AG08396 (cell line): ENCODE measurements around the gene RRM2.
"Not testable (repeated sequence)": the region's sequence is repeated elsewhere in the genome, so short reads cannot be mapped to it uniquely, and the experiment has no call there.

Experiments
- DNase-seq: peaks from one replicate; pipeline ENCODE4 v3.0.0; 2012; ENCODE audit warnings: low spot score, mixed read lengths

RRM2 gene

GRCh38 chr2:10132596-10132995 lies 10.1 kb downstream of the RRM2 start:
- no peak for DNase-seq

GRCh38 chr2:10132996-10133647 lies 10.6 kb downstream of the RRM2 start:
- DNase-seq: no peak

DNA sequence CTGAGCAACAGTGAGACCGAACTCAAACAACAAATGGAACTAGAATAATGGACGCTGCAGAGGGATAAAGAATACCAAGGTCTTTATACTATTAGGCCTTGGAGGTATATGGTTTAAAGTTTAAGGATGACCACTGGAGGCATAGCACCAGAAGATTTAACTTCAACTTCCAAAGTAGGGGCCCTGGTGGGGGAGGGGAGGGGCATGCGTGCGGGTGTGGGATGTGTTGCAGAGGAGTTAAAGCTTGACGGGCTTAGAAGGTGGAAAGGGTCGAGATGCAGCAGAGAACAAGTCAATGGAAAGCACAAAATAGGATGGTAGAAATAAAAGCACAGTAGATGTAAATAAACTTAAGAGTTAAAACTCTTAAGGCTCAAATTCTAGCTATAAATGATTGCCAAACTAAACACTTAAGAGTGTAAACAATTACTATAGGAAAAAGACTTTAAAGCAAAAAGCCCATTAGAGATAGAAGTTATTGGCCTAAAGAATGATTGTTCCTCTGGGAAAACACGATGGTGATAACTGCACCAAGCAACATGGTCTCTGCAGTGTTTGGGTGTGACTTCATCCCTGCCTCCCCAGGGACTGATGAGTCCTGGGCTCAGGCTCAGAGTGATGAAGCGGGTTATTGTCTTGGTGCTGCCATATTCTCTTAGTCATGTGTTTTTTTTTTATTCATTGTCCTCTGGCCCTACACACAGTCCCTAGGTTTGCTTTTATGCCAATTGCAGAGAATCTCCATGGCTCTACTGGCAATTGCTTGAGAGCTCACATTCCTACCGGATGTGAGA lies 13.0 kb downstream of the RRM2 start:
- no peak for DNase-seq

GRCh38 chr2:10136101-10136934 lies 13.8 kb downstream of the RRM2 start:
- DNase-seq: no peak

DNA sequence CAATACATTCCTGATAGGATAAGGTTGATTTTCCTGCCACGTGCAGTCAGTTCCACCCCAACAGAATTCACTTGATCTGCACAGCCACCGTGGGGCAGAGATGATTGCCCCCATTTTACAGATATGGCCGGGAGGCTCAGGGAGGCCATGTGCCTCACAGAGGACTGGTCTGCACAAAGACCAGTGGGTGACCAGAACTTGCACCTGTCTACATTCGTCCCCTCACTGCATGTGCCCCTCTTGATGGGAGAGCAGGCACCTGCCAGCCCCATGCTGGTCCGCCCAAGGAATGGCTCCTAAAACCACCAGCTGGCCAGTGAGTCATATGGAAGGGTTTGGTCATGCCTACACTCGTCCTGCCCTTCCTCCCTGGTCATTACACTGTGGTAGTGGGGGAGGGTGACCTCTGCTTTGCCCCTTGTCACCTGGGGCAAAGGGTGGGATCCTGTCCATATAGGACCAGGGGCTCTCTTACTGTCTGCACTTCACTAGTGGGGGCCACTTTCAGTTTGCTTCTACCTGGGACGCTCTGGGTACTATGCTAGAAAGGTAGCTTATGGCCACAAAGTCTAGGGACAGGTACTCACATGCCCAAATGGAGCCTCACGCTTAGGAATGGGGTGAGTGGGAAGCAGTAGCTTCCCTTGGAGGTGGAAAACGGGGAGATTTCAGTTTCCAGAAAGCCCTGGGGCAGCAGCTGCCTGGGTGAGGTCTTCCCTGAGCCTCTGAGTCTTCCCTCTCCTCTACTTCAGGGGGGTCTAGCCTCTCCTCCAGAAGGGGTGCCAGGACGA lies 14.7 kb downstream of the RRM2 start:
- DNase-seq: no peak

GRCh38 chr2:10139536-10139935 lies 17.0 kb downstream of the RRM2 start:
- no peak for DNase-seq

DNA sequence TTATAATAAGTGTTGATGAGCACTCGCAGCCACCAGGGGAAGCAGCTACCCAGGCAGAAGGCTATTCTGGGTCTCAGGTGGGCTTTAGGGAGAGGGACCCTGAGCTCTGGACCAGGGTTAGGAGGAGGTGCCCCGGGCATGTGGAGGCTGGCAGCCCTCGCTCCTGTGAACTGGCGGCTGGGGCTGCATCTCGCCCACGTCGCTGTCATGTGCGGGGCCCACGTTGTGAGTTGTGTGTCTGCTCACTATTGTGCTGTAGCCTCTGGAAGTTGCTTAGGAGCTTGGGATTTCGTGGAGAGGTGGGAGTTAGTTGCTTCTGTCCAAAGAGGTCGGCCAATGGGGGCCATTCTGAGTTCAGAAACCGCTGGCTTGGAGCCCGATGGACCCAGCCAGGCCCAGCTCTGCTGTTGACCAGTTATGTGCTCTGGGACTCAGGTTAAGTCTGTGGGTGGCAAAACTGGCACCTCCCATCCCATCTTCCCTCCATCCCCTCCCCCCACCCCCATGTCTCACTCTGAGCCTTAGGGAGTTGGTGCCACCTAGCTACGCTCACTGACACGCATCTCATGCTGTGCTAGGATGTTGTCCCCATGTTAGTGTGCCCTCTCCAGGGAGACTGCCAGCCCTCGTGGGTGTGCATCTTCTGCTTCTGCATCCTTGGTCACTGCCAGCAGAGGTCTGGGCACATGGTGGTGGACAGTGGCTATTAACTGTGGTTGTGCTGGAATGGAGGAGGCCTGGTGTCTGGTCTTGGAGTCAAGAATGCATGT lies 18.5 kb downstream of the RRM2 start:
- DNase-seq: no peak

DNA sequence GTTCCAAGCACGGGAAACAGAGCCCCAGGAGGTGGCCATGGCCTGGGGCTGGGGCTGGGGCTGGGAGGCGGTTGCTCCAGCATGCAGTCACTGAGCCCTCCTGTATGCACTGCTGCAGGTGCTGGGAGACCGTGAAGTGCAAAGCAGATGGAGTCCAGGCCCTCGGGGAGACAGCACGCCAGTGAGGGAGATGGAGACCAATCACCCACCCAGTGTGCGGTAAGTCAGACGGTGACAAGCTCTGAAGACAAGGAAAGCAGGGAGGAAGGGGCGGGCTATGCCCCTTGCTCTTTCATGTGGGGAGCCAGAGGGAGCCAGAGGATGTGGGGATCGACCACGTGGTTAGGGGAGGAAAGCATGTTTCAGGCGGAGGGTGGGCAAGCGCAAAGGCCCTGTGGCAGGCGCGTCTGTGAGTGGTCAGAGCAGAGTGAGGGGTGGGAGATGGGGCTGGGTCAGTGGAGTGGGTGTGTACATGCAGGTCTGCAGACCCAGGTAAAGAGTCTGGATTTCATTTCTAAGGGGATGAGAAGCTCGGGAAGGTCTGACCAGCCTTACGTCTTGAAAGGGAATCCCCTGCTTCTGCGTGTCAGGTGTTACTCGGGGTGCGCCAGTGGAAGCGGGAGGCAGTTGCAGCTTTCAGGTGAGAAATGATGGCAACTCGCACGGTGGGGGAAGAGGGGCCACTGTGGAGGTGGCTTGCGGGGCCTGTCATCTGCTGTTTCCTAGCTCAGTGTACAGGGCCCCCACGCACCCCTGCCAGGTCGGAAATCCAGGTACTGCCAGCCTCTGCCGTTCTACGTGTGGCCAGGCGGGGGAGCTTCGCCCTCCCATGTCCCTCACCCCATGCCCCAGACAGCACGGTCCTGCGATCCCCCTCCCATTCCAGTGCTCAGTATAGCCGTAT lies 19.4 kb downstream of the RRM2 start:
- DNase-seq: no peak

DNA sequence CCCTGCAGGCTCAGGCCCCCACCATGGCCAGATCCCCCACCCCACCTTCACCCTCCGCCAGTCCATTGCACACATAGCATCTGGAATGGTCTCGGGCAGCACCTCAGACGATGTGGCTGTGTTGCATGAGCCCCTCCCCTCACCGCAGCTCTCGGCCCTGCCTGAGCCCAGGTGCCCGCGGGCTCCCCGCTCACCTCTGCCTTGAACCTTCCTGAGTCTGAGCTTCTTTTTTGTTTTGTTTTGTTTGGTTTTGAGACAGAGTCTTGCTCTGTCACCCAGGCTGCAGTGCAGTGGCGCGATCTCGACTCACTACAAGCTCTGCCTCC lies 20.1 kb downstream of the RRM2 start:
- no peak for DNase-seq

- no peak for DNase-seq
Observed at GRCh38 chr2:10144771-10145518, 22.4 kb downstream of the RRM2 start.

- no peak for DNase-seq
Observed at GRCh38 chr2:10145519-10146357, 23.2 kb downstream of the RRM2 start.

DNA sequence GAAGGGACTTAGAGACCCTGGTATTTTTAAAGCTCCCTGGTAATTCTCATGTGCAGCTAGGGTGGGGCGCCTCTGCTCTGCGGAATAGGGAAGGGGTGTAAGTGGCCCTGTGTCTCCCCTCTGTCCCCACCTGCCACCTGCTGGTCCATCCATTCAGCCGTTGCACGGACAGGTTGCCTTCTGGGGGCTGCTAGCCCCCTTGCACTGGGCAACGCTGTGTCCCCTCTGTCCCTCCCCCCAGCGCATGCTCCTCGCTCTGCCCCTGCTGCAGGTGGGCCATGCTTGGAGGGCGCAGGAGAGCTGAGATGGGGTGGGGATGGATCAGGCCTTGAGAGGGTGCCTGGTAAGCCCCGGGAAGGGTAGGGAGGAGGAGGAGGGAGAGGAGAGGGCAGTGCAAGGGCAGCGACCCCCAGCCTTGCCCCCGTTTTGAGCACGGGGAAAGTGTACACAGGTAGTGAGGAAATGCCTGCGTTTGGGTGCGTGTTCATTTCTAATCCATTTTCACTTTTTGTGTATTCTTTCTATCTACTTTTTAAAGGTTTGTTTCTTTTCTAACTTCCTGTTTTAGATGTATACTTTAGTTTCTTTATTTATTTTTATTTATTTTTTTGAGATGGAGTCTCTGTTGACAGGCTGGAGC lies 23.9 kb downstream of the RRM2 start:
- DNase-seq: no peak

GRCh38 chr2:10147050-10147660 lies 24.6 kb downstream of the RRM2 start:
- not testable (repeated sequence) for DNase-seq

- DNase-seq: no peak
Observed at GRCh38 chr2:10148268-10148667, 25.7 kb downstream of the RRM2 start.

DNA sequence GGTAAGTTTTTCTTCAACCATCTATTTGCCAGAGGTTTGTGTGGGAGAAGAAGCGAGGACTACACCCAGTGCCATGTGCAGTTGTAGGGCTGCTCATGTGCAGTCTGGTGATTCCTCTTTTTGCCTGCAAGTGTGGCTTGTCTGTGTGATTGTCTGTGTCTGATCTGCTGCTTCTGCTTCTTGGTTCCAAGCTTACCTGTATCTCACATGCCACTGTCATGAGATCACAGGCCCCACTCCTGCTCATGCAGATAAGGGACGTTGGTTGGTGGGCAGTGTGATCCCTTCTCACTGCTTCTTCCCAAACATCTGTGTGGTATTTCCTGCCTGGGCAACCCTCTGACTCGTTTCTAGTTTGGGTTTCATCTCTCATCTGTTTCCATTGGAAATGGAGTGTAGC lies 27.1 kb downstream of the RRM2 start:
- no peak for DNase-seq

GRCh38 chr2:10150436-10150835 lies 27.9 kb downstream of the RRM2 start:
- no peak for DNase-seq

GRCh38 chr2:10151462-10151861 lies 28.9 kb downstream of the RRM2 start:
- no peak for DNase-seq

- no peak for DNase-seq
Observed at GRCh38 chr2:10157293-10157692, 34.8 kb downstream of the RRM2 start.
